Measurements from ENCODE around the gene PEF1. TPM values are rescaled to one million over a fixed set of nuclear protein-coding genes. Genes with fewer than 3 reads are reported as not detected.

Gene PEF1
- total RNA-seq, 1 donor from 2014 or later, result 44.9 TPM

- no peaks in the 10 kb centered on the region for H3K9me3 ChIP-seq (ENCODE audit: control insufficient read depth in 3 of 3, low read length in 3 of 3)
- no peak overlapping the region for H3K9ac ChIP-seq (ENCODE audit: low read depth in 1 of 3, low read length in 3 of 3)
- H3K36me3 ChIP-seq (ENCODE audit: control insufficient read depth in 3 of 3, insufficient read depth in 3 of 3, low read length in 3 of 3), result peaks cover 0 to 4% (median 3%) of the 10 kb centered on the region in 3 donors
- H3K27ac ChIP-seq (ENCODE audit: low read depth, low read length), result peak overlapping the region; percentile 18
- no peaks in the 10 kb centered on the region for H3K27me3 ChIP-seq (ENCODE audit: control insufficient read depth in 3 of 3, insufficient read depth in 3 of 3, low read length in 3 of 3)
- H3K4me3 ChIP-seq (ENCODE audit: low read length in 3 of 3), result peak overlapping the region in 1 of 3 donors; percentile 15
- peaks cover 63 to 77% (median 76%) of the 10 kb centered on the region in 3 donors for H3K4me1 ChIP-seq (ENCODE audit: control insufficient read depth in 3 of 3, insufficient read depth in 3 of 3, low read length in 3 of 3)
Measured at GRCh38 chr1:31640964-31641363, 3.7 kb downstream of the PEF1 start.

GRCh38 chr1:31640179-31640578, 4.5 kb downstream of the PEF1 start:
- Histone ChIP-seq H3K9ac (ENCODE audit: low read depth in 1 of 3, low read length in 3 of 3) (no peak overlapping the region), H3K36me3 (ENCODE audit: control insufficient read depth in 3 of 3, insufficient read depth in 3 of 3, low read length in 3 of 3) (peaks cover 0 to 4% (median 4%) of the 10 kb centered on the region in 3 donors), H3K9me3 (ENCODE audit: control insufficient read depth in 3 of 3, low read length in 3 of 3) (no peaks in the 10 kb centered on the region), H3K27me3 (ENCODE audit: control insufficient read depth in 3 of 3, insufficient read depth in 3 of 3, low read length in 3 of 3) (no peaks in the 10 kb centered on the region), H3K27ac (ENCODE audit: low read depth, low read length) (no peak overlapping the region), H3K4me1 (ENCODE audit: control insufficient read depth in 3 of 3, insufficient read depth in 3 of 3, low read length in 3 of 3) (peaks cover 56 to 77% (median 76%) of the 10 kb centered on the region in 3 donors), H3K4me3 (ENCODE audit: low read length in 3 of 3) (no peak overlapping the region)

GRCh38 chr1:31639543-31639942, 5.1 kb downstream of the PEF1 start:
- Histone ChIP-seq H3K4me1 (ENCODE audit: control insufficient read depth in 3 of 3, insufficient read depth in 3 of 3, low read length in 3 of 3) (peaks cover 56 to 80% (median 79%) of the 10 kb centered on the region in 3 donors), H3K9me3 (ENCODE audit: control insufficient read depth in 3 of 3, low read length in 3 of 3) (no peaks in the 10 kb centered on the region), H3K4me3 (ENCODE audit: low read length in 3 of 3) (no peak overlapping the region), H3K36me3 (ENCODE audit: control insufficient read depth in 3 of 3, insufficient read depth in 3 of 3, low read length in 3 of 3) (peaks cover 0 to 10% (median 3%) of the 10 kb centered on the region in 3 donors), H3K9ac (ENCODE audit: low read depth in 1 of 3, low read length in 3 of 3) (no peak overlapping the region), H3K27ac (ENCODE audit: low read depth, low read length) (no peak overlapping the region), H3K27me3 (ENCODE audit: control insufficient read depth in 3 of 3, insufficient read depth in 3 of 3, low read length in 3 of 3) (no peaks in the 10 kb centered on the region)

- H3K9me3 ChIP-seq (ENCODE audit: control insufficient read depth in 3 of 3, low read length in 3 of 3), result no peaks in the 10 kb centered on the region
- no peak overlapping the region for H3K4me3 ChIP-seq (ENCODE audit: low read length in 3 of 3)
- peaks cover under 1 to 14% (median 3%) of the 10 kb centered on the region in 3 donors for H3K36me3 ChIP-seq (ENCODE audit: control insufficient read depth in 3 of 3, insufficient read depth in 3 of 3, low read length in 3 of 3)
- H3K4me1 ChIP-seq (ENCODE audit: control insufficient read depth in 3 of 3, insufficient read depth in 3 of 3, low read length in 3 of 3), result peaks cover 46 to 77% (median 72%) of the 10 kb centered on the region in 3 donors
- peak overlapping the region; percentile 65 for H3K27ac ChIP-seq (ENCODE audit: low read depth, low read length)
- peak overlapping the region in 2 of 3 donors; percentile 14 to 69 for H3K9ac ChIP-seq (ENCODE audit: low read depth in 1 of 3, low read length in 3 of 3)
- no peaks in the 10 kb centered on the region for H3K27me3 ChIP-seq (ENCODE audit: control insufficient read depth in 3 of 3, insufficient read depth in 3 of 3, low read length in 3 of 3)
Measured at GRCh38 chr1:31637915-31638673, 6.6 kb downstream of the PEF1 start.

- Histone ChIP-seq H3K4me1 (ENCODE audit: control insufficient read depth in 3 of 3, insufficient read depth in 3 of 3, low read length in 3 of 3) (peaks cover 28 to 71% (median 70%) of the 10 kb centered on the region in 3 donors), H3K9me3 (ENCODE audit: control insufficient read depth in 3 of 3, low read length in 3 of 3) (no peaks in the 10 kb centered on the region), H3K36me3 (ENCODE audit: control insufficient read depth in 3 of 3, insufficient read depth in 3 of 3, low read length in 3 of 3) (peaks cover 47 to 57% (median 47%) of the 10 kb centered on the region in 3 donors), H3K9ac (ENCODE audit: low read depth in 1 of 3, low read length in 3 of 3) (no peak overlapping the region), H3K4me3 (ENCODE audit: low read length in 3 of 3) (no peak overlapping the region), H3K27me3 (ENCODE audit: control insufficient read depth in 3 of 3, insufficient read depth in 3 of 3, low read length in 3 of 3) (no peaks in the 10 kb centered on the region), H3K27ac (ENCODE audit: low read depth, low read length) (no peak overlapping the region)
Measured at GRCh38 chr1:31633117-31633516, 11.6 kb downstream of the PEF1 start.

- peaks cover 29 to 71% (median 70%) of the 10 kb centered on the region in 3 donors for H3K4me1 ChIP-seq (ENCODE audit: control insufficient read depth in 3 of 3, insufficient read depth in 3 of 3, low read length in 3 of 3)
- peaks cover 47 to 59% (median 47%) of the 10 kb centered on the region in 3 donors for H3K36me3 ChIP-seq (ENCODE audit: control insufficient read depth in 3 of 3, insufficient read depth in 3 of 3, low read length in 3 of 3)
- no peaks in the 10 kb centered on the region for H3K9me3 ChIP-seq (ENCODE audit: control insufficient read depth in 3 of 3, low read length in 3 of 3)
- no peak overlapping the region for H3K4me3 ChIP-seq (ENCODE audit: low read length in 3 of 3)
- H3K9ac ChIP-seq (ENCODE audit: low read depth in 1 of 3, low read length in 3 of 3), result no peak overlapping the region
- no peak overlapping the region for H3K27ac ChIP-seq (ENCODE audit: low read depth, low read length)
- no peaks in the 10 kb centered on the region for H3K27me3 ChIP-seq (ENCODE audit: control insufficient read depth in 3 of 3, insufficient read depth in 3 of 3, low read length in 3 of 3)
Measured at GRCh38 chr1:31632649-31633048, 12.0 kb downstream of the PEF1 start.

GRCh38 chr1:31628931-31629556, 15.6 kb downstream of the PEF1 start:
- Histone ChIP-seq H3K4me1 (ENCODE audit: control insufficient read depth in 3 of 3, insufficient read depth in 3 of 3, low read length in 3 of 3) (peaks cover 33 to 69% (median 61%) of the 10 kb centered on the region in 3 donors), H3K27me3 (ENCODE audit: control insufficient read depth in 3 of 3, insufficient read depth in 3 of 3, low read length in 3 of 3) (no peaks in the 10 kb centered on the region), H3K36me3 (ENCODE audit: control insufficient read depth in 3 of 3, insufficient read depth in 3 of 3, low read length in 3 of 3) (peaks cover 46 to 50% (median 47%) of the 10 kb centered on the region in 3 donors), H3K9ac (ENCODE audit: low read depth in 1 of 3, low read length in 3 of 3) (no peak overlapping the region), H3K4me3 (ENCODE audit: low read length in 3 of 3) (no peak overlapping the region), H3K9me3 (ENCODE audit: control insufficient read depth in 3 of 3, low read length in 3 of 3) (no peaks in the 10 kb centered on the region), H3K27ac (ENCODE audit: low read depth, low read length) (peak overlapping the region; percentile 86)

- H3K4me1 ChIP-seq (ENCODE audit: control insufficient read depth in 3 of 3, insufficient read depth in 3 of 3, low read length in 3 of 3), result peaks cover 33 to 66% (median 58%) of the 10 kb centered on the region in 3 donors
- peak overlapping the region; percentile 86 for H3K27ac ChIP-seq (ENCODE audit: low read depth, low read length)
- peaks cover 43 to 47% (median 45%) of the 10 kb centered on the region in 3 donors for H3K36me3 ChIP-seq (ENCODE audit: control insufficient read depth in 3 of 3, insufficient read depth in 3 of 3, low read length in 3 of 3)
- H3K9ac ChIP-seq (ENCODE audit: low read depth in 1 of 3, low read length in 3 of 3), result peak overlapping the region; percentile 2 to 74 (median 50)
- no peaks in the 10 kb centered on the region for H3K27me3 ChIP-seq (ENCODE audit: control insufficient read depth in 3 of 3, insufficient read depth in 3 of 3, low read length in 3 of 3)
- no peaks in the 10 kb centered on the region for H3K9me3 ChIP-seq (ENCODE audit: control insufficient read depth in 3 of 3, low read length in 3 of 3)
- peak overlapping the region in 1 of 3 donors; percentile 54 for H3K4me3 ChIP-seq (ENCODE audit: low read length in 3 of 3)
Measured at GRCh38 chr1:31627930-31628559, 16.6 kb downstream of the PEF1 start.

- Histone ChIP-seq H3K9ac (ENCODE audit: low read depth in 1 of 3, low read length in 3 of 3) (peak overlapping the region; percentile 2 to 74 (median 50)), H3K4me1 (ENCODE audit: control insufficient read depth in 3 of 3, insufficient read depth in 3 of 3, low read length in 3 of 3) (peaks cover 29 to 62% (median 53%) of the 10 kb centered on the region in 3 donors), H3K27ac (ENCODE audit: low read depth, low read length) (peak overlapping the region; percentile 86), H3K4me3 (ENCODE audit: low read length in 3 of 3) (no peak overlapping the region), H3K9me3 (ENCODE audit: control insufficient read depth in 3 of 3, low read length in 3 of 3) (no peaks in the 10 kb centered on the region), H3K36me3 (ENCODE audit: control insufficient read depth in 3 of 3, insufficient read depth in 3 of 3, low read length in 3 of 3) (peaks cover 38 to 41% (median 39%) of the 10 kb centered on the region in 3 donors), H3K27me3 (ENCODE audit: control insufficient read depth in 3 of 3, insufficient read depth in 3 of 3, low read length in 3 of 3) (no peaks in the 10 kb centered on the region)
Measured at GRCh38 chr1:31627301-31627929, 17.3 kb downstream of the PEF1 start.
